GM21360 (cell line): ENCODE results near the gene RPL6.
"Not testable (repeated sequence)": the region's sequence is repeated elsewhere in the genome, so short reads cannot be mapped to it uniquely, and the experiment has no call there.

Experiments used
- ATAC-seq: cut with Tn5 transposase; IDR thresholded peaks from one replicate; pipeline ENCODE4 v1.9.1; 2021; ENCODE audit warnings: mild to moderate bottlenecking, moderate library complexity; ENCODE audit not compliant: unreplicated experiment

Gene RPL6

DNA sequence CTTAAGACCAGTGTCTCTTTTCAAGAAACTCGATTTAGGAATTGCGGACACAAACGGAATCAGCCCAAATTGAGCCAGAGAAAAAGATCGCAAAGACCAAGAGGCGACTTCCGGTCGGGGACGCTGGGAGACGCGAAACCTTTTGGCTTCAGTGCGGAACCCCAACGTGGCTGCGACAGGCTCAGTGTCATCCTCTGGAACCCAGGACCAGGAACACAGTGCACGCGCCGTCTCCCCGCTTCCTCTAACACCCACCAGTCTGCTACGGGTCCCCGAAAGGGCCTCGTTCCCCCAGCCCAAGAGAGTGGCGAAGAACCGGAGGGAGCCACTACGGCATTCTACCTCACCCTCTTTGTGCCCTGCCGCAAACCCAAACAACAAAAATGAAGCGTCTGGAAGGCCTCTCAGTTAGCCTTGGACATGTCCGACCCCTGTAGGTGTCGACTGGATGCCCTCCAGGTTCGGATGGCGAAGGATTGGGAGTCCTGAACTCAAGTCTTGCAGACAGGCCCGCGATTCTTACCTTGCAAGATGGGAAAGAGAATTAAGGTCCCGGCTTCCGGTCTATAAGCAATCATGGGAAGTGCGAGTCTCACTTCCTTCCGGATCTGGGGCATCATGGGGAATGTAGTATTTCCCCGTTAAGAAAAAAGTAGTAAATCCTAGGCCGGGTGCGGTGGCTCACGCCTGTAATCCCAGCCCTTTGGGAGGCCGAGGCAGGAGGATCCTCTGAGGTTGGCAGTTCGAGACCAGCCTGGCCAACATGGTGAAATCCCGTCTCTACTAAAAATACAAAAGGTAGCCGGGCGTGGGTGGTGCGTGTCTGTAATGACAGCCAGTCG lies at the start of gene RPL6:
Gene RPL6 (minus strand): TSS at position 542 of the 842 bp plus-strand sequence. CDS start 949 bp downstream, outside the sequence.
- ATAC-seq = peak; percentile 59

DNA sequence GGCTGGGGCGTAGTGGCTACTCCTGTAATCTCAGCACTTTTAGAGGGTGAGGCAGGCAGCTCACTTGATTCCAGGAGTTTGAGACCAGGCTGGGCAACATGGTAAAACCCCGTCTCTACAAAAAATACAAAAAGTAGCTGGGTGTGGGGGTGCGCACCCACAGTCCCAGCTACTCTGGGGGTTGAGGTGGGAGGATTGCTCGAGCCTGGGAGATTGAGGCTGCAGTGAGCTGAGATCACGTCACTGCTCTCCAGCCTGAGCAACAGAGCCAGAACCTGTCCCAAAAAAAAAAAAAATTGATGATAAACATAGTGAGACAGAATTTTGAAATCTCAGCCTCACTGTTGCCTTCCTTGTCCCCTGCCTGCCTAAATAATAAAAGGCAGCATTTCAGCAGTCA lies 49.3 kb upstream of the RPL6 start:
- ATAC-seq = no peak

DNA sequence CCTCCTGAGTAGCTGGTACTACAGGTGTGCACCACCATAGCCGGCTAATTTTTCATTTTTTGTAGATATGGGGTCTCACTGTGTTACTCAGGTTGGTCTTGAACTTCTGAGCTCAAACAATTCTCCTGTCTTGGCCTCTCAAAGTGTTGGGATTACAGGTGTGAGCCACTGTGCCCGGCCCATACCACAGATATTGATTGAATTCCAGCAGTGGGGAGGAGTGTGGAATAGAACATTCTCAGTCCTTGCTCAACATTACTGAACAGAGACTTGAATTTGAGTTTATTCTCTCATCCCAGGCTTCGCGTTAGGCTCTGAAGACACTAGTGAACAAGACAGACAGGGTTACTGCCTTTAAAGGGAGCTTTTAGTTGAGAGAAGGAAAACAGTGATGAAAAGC lies 48.9 kb upstream of the RPL6 start:
- no peak for ATAC-seq

DNA sequence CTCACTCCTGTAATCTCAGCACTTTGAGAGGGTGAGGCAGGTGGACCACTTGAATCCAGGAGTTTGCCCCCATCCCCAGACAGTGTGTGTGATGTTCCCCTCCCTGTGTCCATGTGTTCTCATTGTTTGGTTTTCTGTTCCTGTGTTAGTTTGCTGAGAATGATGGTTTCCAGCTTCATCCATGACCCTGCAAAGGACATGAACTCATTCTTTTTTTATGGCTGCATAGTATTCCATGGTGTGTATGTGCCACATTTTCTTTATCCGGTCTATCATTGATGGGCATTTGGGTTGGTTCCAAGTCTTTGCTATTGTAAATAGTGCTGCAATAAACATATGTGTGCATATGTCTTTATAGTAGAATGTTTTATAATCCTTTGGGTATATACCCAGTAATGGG lies 47.7 kb upstream of the RPL6 start:
- not testable (repeated sequence) for ATAC-seq

DNA sequence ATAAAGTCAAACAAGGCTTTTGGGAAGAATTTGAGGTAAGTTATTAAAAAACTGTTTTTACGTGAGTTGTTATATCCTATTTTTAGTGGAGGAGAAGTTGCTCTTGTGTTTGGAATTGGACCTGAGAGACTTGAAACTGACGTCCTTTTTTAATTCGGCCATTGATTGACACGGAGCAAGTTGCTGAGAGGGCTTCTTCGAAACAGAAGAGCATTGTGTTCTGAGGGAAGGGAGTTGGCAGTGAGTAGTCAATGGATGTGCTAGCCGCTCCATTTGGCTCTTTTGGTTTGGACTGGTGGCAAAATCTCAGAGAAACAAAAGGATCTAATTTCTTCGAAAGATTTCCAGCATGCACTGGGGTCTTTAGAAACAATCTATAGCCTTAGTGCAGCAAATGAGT lies 46.6 kb upstream of the RPL6 start:
- ATAC-seq = no peak

DNA sequence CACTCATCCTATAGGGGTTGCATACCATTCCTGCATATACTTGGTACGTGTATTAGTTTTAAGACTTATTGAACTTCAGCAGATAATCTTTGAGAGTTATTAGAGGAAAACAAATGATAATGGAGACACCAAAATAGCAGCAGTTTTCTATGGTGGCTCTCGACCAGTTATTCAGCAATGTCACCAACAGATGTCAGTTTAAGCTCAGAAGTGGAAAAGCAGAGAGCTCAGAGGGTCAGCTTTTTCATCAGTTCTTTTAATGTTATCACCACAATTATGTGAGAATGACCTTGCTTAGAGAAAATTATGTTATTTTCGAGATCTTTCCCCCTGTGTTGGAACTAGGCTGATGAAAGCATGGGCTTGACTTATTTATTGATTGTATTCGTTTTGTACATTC lies 41.3 kb upstream of the RPL6 start:
- no peak for ATAC-seq

DNA sequence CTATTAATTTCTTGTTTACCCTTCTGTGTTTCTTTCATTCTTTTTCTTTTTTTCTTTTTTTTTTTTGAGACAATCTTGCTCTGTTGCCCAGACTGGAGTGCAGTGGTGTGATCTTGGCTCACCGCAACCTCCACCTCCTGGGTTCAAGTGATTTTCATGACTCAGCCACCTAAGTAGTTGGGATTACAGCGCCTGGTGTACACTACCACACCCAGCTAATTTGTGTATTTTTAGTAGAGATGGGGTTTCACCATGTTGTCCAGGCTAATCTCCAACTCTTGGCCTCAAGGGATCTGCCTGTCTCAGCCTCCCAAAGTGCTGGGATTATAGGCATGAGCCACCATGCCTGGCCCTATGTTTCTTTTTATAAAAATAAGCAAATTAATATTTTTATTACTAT lies 38.8 kb upstream of the RPL6 start:
- ATAC-seq = not testable (repeated sequence)

DNA sequence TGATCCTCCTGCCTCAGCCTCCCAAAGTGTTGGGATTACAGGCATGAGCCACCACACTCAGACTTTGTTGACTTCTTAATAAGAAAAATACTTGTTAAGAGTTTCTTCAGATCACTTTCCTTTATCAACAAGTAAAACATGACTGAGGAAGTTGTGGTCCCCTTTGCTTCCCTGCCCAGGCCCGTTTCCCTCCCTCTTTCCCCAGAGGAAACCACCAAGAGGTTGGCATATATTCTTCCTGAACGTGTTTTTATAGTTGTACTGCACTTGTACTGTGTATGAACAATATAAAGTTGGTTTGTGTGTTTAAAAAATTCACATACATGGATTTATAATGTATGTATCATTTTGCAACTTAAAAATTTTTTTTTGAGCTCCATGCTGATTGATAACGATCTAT lies 37.7 kb upstream of the RPL6 start:
- no peak for ATAC-seq

DNA sequence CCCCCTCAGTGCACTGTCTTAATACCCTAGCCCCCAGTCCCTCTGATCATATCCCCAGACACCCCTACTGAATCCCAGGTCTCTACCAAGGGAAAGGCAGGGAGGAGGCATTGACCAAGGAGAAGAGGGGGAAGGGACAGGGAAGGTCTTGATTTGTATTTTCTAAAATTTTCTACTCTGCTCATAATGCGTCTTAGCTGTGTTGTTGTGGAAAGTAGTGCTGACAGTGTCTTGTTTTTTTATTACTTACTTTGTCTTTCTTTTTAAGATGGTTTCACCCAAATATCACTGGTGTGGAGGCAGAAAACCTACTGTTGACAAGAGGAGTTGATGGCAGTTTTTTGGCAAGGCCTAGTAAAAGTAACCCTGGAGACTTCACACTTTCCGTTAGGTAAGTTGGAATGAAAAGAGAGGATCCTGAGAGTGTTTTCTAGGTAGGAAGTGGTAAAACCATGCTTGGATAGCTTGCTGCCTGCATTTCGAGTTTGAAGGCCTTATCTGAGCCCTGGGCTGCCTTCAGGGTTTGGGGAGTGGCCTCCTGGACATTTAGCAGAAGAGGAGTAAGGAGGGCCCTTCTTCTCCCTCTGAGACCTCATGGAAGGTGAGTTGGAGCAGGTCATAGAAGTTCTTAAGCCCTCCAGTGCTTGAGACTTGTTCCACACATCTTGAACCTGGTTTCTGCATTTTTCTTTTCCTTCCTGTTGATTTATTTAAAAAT lies 36.8 kb upstream of the RPL6 start:
- ATAC-seq = no peak

DNA sequence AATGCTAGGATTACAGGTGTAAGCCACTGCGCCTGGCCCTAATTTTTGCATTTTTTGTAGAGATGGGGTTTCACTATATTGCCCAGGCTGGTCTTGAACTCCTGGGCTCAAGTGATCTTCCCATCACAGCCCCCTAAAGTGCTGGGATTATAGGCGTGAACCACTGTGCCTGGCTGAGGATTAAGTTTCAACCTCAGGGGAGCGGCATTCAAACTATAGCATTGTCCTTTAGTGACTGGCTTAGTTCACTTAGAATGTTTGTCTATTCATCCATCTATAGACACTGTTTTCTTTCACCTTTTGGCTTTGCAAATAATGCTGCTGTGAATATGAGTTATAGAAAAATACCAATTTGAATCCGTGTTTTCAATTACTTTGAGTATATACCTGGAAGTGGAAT lies 34.5 kb upstream of the RPL6 start:
- ATAC-seq = no peak

DNA sequence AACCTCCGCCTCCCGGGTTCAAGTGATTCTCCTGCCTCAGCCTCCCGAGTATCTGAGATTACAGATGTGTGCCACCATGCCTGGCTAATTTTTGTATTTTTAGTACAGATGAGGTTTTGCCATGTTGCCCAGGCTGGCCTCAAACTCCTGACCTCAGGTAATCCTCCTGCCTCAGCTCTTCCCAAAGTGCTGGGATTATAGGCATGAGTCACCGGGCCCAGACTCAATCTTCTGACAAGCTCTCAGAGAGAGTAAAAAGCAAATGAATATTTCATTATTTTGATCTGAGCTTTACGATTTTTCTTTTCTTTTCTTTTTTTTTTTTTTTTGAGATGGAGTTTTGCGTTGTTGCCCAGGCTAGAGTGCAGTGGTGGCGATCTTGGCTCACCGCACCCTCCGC lies 31.2 kb upstream of the RPL6 start:
- ATAC-seq = not testable (repeated sequence)

DNA sequence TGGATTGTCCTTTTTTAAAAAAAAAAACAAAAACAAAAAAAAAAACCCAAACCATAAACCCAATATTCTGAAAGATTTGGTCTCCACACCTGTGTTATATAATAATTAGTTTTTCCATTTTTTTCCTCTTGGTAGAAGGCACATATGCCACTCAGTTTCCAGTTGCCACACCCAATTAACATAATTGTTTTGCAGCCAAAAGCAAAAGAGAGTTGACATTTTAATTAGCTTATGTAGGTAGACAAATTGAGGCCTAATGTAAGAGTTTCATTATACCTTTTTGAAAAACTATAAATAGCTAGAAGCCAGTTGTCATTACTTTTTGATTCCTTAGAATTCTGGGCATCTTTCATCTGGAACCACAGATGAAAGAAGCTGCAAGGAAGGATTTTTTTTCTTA lies 30.4 kb upstream of the RPL6 start:
- no peak for ATAC-seq

DNA sequence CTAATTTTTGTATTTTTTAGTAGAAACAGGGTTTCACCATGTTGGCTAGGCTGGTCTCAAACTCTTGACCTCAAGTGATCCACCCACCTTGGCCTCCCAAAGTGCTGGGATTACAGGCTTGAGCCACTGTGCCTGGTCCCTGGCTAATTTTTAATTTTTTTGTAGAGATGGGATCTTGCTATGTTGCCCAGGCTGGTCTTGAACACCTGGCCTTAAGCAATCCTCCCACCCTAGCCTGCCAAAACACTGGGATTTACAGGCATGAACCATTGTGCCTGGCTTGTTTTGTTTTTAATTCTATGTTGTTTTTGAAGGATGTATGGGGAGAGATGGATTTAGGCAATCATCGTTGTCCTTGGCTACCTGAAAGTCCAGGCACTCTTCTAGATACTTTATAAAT lies 29.2 kb upstream of the RPL6 start:
- ATAC-seq = not testable (repeated sequence)

DNA sequence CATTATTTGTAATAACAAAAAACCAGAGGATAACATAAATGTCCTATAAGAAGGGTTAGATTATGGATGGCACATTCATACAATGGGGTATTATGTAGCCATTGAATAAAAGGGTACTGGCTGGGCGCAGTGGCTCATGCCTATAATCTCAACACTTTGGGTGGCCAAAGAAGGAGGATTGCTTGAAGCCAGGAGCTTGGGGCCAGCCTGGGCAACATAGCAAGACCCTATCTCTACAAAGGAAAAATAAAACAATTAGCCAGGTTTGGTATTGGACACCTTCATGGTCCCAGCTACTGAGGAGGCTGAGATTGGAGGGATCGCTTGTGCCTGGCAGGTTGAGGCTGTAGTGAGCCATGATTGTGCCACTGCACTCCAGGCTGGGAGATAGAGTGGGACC lies 24.1 kb upstream of the RPL6 start:
- ATAC-seq = no peak

DNA sequence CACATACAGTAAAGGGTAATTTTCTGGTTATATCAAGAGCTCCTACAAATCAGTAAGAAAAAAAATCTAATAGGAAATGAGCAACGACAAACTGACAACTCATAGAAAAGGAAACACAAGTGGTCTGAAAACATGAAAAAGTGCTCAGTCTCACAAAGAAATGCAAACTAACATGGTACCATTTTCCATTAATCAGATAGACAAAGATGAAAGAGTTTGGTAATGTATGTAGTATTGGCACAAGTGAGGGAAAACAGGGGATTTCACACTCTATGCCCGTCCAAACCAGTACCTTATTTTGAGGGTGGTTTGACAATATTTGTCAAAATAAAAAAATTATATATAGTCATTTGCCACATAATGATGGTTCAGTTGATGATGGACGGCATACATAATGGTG lies 22.6 kb upstream of the RPL6 start:
- ATAC-seq = no peak

DNA sequence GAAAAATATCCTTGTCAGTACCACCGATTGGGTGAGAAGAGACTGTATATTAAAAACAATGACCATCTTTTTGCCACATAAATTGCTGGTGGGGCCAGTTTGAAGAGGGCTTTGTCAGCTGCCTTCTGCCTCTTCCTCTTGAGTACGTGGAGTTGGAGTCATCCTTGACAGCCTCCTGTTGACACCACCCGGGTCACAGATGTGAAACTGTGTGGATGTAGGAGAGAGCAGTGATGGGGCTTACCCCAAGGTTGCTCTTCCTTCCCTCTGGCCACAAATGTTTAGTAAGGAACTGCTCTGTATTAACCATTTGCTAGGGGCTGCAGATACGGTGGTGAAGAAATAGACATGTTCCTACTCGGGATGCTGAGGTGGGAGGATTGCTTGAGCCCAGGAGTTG lies 21.5 kb upstream of the RPL6 start:
- no peak for ATAC-seq

DNA sequence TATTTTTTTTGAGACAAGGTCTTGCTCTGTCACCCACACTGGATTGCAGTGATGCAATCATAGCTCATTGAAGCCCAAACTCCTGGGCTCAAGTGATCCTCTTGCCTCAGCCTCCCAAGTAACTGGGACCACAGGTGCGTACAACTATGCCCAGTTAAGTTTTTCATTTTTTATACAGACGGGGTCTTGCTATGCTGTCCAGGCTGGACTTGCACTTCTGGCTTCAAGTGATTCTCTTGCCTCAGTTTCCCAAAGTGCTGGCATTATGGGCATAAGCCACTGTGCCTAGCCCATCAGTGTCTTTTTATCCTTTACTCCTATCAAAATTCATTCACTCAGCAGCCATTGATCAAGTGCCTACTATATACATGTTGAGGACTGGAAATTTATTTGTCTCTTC lies 18.4 kb upstream of the RPL6 start:
- no peak for ATAC-seq

DNA sequence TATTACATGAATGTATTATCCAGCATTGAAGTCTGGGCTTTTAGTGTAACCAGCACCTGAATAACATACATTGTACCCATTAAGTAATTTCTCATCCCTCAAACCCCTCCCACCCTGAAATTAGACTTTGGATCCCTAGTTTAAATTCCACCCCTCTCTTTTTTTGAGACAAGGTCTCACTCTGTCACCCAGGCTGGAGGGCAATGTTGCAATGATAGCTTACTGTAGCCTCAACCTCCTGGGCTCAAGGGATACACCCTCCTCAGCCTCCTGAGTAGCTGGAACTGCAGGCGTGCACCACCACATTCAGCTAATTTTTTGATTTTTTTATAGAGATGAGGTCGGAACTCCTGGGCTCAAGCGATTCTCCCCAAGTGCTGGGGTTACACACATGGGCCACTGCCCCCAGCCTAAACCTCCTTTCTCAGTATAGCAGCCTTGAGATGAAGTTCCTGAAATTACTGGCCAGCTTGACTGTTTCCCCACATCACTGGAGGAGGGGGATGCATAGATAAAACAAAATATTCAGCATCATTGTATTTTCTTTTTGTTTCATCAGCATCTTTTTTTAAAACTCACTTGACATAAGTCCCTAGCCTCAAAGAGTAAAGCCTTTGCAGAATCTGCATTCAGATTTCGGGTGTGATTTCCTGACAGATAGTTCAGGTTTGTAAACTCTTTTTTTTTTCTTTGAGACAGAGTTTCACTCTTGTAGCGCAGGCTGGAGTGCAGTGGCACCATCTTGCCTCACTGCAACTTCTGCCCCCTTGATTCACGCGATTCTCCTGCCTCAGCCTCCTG lies 16.4 kb upstream of the RPL6 start:
- no peak for ATAC-seq

DNA sequence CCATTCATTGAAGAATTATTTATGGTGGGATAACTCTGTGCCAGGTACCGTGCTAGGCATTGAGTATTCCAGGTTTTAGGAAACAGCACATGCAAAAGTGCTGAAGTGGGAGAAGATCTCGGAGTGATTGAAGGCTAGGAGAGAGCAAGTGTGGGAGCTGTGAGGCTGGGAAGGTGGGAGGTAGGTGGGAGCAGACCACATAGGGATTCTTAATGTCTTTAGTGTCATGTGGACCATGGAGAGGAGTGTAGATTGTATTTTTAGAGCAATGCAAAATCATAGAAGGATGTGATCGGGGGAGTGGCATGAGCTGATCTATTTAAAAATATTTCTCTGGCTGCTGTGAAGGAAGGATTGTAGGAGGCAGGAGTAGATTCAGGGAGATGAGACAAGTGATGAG lies 14.7 kb upstream of the RPL6 start:
- ATAC-seq = no peak

DNA sequence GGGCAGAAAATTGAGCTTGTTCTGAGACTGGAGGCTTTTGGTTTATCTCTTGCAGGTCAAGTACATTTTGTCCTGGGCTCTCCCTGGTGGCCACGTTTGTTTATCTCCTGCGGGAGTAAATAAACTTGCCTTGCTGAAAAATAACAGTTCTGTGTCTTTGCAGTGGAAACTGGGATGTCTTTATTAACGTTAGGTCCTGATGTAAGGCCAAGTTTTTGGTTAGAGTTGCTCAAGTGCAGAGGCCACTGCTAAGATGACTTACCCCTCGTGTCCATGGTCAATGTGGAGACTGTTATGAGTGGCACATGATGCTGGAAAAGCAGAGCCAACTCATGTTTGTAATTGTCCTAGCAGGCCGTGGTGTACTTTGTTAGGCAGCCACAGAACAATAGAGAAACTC lies 13.1 kb upstream of the RPL6 start:
- ATAC-seq = no peak

DNA sequence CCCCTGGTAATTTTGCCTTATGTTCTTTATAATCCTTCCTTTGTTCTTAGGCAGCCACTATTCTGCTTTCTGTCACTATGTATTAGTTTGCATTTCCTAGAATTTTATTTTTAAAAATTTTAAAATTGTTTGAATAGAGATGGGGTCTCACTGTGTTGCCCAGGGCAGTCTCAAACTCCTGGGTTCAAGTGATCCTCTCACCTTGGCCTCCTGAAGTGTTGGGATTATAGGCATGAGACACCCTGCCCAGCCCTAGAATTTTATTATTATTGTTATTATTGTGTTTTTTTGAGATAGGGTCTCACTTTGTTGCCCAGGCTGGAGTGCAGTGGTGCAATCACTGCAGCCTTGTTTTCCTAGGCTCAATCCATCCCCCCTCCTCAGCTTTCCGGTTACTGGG lies 12.0 kb upstream of the RPL6 start:
- no peak for ATAC-seq

DNA sequence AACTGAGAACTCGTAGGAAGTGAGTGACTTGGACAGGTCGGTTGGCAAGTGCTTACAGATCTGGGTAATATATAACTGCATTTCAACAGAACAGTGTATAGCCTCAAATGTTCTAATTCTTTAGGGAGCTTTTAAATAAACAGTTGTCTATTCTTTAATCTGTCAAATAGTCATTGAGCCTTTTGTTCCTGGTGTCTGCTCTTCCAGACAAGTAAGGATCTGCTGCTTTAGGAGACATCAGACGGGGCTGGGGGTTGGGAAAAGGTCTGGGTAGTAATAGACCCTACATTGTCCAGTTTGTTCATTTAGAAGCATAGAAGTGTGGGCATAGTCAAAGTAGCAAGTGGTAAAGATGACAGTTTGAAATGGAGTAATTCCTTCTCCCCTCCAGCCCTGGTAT lies 11.3 kb upstream of the RPL6 start:
- ATAC-seq = no peak
